ENCODE data around the gene PARP4. TPM values are rescaled to one million over a fixed set of nuclear protein-coding genes. Genes with fewer than 3 reads are reported as not detected.
"Not testable (repeated sequence)": the region's sequence is repeated elsewhere in the genome, so short reads cannot be mapped to it uniquely, and the experiment has no call there.

PARP4 gene
- total RNA-seq, 1 donor from 2014 or later: 54.8 TPM

DNA sequence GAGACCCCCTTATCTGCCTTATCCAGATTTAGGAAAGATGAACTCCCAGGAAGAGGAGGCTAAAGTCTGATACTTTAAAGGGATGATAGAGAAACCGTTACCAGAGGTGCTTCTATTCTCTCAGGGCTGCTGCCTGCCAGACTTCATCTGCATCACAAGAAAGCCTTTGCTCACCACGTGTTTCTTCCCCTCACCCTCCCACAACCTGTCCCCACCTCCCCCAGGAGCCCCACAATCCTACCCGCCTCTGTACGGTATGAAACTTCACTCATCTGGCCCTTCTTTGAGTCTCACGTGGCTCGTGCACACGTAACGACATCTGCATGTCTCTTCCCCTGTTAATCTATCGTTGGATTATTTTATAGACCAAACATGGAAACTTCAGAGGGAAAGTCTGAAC is 67.7 kb downstream of the PARP4 start:
- not testable (repeated sequence) for DNase-seq

DNA sequence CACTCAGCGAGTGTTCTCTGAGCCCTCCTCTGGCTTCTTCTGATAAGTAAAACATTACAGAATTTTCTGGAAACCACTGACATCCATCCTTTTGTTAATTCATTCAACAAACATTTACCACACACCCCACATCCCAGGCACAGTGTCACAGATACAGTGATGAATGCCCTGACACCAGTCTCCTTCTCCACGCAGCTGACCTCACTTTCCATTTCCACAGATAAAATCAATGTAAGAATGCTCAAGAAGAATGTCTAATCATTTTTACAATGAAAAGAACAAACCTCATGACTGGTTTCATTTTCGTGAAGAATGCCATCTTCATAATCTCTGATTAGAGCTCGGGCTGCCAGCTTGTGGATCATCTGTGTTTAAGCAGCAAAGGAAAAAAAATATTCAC is 69.2 kb downstream of the PARP4 start:
- no peak for DNase-seq

DNA sequence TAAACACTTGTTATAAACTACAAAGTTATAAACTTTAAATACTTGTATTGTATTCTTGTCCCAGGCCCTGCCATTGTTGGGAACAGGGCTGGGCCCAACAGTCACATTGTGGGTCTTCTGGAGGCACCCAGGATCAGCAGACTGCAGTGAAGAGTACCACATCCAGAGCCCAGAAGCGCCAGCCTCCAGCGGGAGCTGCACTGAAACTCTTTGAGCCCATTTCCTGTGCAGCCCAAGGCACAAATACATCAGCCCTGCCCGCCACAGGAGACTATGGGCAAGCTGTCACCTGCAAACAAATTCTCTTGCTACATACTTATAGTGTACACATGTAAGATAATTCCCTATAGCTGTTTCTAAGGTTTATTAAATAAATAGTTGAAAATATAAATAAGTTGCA is 86.5 kb downstream of the PARP4 start:
- not testable (repeated sequence) for DNase-seq

DNA sequence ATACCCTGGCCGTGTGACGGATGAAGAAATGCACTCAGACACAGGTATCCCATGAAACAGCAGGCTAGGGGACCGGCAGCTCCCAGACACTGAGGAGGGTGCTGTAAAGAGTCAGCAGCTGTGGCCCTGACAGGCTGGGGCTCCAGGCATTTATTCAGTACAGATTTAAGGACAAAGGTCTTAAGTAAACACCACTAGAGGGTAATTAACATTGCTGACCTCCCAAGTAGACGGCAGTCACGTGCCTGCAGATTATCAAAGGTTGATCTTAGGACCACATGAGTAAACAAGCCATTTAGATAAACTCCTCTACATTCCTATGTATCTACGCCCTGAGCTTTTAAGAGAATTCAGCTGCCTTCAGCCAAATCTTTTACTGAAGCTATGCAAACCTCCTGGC is 92.9 kb downstream of the PARP4 start:
- DNase-seq: not testable (repeated sequence)

DNA sequence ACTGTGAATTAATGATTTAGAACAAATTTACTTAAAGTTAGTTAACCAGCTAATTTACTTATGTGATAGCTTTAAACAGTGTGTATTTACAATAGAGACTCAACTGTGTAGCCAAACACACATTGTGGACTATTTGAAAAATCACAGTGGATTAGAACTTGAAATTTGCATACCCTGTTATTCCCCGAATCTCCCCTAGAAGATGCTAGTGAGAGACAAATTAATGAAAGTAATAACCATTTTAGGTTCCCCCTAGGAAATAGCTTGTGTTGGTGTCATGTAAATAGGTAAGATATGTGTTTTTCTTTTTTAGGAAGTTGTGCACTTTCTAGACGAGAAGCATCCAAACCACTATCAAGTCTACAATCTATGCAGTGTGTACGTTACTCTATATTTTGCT is 104.7 kb downstream of the PARP4 start:
- DNase-seq: no peak

DNA sequence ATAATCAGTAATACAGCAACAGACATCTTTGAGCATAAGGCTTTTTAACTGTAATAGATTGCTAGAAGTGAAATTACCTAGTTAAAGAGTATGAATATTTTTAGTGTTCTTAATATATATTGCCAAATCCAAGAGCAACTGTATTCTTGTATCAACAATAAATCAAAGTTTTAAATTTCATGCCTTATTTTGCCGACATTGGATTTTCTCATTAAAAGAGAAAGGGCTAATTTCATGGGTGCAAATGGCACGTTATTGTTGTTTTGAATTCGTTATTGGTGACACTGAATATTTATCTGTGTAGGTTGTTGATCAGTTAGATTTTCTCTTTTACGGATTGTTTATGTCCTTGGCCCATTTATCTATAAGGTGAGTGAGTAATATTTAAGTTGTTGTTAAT is 106.1 kb downstream of the PARP4 start:
- no peak for DNase-seq

DNA sequence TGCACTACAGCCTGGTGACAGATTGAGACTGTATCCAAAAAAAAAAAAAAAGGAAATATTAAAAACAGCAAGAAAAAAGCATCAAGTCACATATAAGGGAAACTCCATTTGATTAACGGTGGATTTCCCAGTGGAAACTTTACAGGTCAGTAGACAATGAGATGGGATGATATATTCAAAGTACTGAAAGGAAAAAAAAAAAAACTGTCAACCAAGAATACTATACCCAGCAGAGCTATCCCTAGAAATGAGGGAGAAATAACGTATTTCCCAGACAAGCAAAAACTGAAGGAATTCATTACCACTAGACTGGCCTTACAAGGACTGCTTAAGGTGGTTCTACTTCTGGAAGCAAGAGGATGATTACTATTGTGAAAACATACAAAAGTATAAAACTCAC is 115.8 kb downstream of the PARP4 start:
- no peak for DNase-seq

DNA sequence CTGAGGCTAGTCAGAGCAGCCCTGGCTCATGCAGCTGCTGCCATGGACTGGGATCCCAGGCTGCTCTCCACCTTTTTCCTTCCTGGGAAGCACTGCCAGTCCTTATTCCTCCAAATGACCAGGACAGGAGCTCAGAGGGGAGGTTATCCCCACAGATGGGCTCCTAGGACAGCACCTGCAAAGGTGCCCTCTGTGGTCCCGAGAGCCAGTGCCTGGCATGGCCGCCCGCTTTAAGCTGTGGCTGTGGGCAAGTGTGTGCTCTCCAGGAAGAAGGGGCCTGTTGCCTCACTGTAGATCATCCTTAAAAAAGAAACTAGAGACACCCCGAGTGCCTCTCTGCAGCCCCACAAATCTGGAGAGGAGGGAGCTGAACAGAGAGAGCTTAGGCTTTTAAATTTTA is 119.6 kb downstream of the PARP4 start:
- no peak for DNase-seq

DNA sequence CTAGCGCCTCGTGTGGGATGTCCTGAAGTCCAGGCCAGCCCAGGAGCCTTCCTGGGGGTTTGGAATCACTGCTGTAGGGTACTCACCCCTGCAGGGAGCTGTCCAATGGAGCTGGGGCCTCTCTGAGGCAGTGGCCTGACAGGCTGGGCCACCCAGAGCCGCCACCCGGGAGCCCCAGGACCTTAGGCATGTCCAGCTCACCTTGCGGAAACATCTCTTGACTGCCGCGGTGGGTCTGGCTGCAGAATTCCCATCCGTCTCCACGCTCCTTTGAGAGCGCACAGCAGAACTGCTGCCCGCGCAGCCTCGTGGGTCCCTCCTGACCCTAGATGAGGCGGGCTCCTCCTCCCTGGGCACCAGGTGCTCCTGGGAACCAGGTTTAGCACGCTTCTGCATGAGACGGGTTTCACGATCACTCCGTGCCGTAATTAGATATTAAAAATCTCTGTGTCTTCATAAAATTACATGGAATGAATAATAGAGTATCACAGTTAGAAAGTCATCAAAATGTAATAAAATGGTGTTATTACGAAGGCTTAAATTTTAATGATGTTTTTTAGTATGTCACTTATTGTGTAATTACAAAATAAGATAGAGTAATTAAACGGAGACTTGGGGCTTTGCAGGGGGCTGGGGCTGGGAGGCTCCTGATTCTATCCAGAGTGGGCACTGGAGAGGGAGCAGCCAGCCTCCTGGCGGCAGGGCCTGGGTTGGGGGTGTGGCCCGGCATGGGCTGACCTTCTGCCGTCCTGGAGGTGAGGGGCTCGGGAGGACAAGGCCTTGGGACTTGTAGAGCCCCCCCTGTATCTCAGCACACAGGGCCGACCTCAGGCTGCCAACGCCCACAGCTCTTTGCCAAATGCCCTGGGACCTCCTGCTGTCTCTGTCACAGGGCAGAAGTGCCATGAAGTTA is 120.6 kb downstream of the PARP4 start:
- DNase-seq: not testable (repeated sequence)

DNA sequence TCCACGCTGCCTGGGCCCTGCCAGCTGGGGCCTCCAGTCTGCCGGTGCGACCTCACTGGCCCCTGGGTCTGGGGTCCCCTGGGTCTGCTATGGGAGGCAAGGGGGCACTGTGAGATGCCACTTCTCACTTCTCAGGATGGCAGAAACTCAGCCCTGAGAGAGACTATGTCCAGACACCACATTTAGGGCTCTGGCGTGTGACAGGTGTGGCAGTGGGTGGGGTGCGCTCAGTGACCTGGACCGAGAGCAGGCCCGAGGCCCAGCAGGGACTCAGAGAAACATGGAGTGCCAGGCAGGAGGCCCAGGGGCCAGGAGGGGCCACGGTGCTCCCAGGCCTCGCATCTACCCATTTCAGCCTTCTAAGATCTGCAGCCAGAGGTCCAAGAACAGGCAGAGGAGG is 121.8 kb downstream of the PARP4 start:
- DNase-seq: not testable (repeated sequence)

DNA sequence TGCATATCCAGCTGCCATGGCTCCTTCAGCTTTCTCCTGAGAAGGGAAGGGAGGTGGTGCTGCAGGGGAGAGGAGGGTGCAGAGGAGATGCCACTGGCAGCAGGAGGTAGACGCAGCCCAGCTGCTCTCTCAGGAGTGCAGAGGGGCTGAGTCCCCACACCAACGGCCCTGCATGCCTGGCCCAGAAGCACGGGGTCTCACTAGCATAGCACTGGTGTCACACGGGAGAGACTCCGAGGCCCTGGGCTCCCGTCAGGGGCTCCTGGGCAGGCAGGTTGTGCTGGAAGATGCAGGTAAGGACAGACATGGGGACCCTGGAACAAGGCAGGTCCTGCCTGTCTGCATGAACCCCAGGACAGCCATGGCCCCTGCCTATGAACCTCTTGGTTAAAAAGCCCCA is 123.1 kb downstream of the PARP4 start:
- DNase-seq: no peak

DNA sequence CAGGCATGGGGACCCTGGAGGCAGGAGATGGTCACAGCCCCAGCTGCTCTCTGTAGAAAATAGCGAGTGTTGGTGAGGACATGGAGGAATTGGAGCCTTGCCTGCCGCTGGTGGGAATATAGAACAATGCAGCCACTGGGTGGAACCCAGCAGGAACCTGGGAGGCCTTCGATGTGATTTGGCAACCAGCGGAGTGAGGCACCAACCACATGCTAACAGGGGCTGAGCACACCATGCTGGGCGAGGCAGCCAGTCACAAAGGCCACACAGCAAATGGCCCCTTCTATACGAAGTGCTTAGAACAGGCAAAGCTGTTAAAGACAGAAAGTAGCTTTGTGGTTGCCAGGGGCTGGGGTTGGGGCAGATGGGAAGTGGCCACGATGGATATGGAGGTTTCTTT is 123.8 kb downstream of the PARP4 start:
- not testable (repeated sequence) for DNase-seq

DNA sequence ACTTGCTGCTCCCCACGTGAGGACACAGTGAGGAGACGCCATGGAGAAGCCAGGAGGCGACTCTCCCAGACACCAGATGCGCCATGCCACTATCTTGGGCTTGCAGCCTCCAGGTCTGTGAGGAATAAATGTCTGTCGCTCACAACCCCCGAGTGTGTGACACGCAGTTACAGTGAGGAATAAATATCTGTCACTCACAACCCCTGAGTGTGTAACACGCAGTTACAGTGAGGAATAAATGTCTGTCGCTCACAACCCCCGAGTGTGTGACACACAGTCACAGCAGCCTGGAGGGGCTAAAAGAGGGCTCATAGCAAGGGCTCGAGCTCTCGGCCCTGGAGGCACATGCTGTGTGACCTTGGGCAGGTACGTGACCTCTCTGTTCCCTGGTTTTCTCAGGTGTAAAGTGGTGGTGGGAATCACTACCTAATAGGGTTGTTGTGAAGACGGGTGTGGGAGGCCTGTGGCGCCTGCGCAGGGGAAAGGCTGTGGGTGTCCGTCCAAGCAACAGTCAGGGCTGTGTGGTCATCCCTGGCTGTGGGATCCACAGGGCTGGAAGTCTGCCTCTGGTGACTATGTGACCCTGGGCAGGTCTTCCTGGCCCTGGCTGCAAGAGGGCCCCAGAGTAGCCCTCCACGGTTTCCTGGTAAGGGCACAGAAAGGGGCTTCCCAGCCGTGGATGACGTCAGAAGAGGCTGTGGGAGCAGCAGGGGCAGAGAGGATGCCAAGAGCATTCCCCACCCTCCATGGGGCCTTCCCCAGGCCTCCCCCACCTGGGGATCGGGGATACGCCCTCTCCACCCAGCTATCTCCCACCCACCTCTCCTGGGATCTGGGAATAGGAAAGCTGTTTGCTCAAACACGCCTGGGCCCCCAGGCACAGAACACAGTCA is 125.5 kb downstream of the PARP4 start:
- DNase-seq: no peak

DNA sequence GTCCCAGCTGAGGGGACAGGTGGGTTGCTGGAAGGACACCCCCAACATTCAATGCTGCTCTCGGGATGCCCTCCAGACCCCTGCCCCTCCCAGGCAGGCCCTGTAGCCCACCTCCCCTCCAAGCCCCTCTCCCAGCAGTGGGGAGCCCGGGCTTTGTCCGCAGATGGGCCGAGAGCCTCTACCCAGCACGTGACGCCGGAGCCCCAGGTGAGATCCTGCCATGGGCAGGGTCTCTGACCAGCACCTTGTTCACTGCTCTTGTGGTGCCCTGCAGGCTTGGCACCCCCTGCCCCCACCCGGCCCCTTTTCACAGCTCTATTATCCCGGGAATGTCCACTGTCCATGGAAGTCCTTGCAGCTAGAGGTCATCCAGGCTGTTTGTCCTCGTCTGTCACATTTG is 126.7 kb downstream of the PARP4 start:
- DNase-seq: no peak

DNA sequence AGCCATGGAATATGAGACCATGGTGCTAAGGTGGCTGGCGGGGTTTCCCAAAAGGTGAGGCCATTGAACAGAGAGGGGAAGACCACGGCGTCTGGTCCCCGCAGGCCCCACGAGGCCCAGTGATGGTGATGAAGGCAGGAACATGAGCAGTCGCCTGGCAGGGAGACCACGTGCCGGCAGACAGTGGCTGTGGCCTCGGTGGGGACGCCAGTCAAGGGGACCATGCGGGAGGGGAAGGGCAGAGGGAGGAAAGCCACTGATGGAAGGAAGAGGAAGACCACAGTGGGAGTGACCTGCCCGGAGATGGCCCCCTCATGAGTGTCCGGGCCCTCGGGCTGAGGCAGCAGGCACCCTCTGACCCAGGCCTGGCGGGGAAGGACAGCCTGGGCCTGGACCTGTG is 127.6 kb downstream of the PARP4 start:
- DNase-seq: not testable (repeated sequence)

DNA sequence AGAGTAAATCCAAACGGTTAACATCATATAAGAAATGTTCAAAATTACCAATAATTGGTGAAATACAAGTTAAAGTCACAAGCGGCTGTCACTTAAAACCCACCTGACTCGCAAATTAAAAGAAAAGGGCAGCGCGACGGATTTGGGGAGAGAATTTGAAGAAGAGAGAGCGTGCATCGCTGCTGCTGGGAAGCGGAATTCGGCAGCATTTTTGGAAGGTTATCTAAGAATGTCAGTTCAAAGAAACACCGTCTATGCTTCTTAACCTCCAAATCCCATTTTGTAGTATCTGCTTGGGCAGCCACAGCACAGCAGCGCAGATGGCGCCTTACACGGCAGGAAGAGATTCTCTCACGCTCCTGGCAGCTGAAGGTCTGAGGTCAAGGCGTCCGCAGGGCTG is 128.5 kb downstream of the PARP4 start:
- not testable (repeated sequence) for DNase-seq

DNA sequence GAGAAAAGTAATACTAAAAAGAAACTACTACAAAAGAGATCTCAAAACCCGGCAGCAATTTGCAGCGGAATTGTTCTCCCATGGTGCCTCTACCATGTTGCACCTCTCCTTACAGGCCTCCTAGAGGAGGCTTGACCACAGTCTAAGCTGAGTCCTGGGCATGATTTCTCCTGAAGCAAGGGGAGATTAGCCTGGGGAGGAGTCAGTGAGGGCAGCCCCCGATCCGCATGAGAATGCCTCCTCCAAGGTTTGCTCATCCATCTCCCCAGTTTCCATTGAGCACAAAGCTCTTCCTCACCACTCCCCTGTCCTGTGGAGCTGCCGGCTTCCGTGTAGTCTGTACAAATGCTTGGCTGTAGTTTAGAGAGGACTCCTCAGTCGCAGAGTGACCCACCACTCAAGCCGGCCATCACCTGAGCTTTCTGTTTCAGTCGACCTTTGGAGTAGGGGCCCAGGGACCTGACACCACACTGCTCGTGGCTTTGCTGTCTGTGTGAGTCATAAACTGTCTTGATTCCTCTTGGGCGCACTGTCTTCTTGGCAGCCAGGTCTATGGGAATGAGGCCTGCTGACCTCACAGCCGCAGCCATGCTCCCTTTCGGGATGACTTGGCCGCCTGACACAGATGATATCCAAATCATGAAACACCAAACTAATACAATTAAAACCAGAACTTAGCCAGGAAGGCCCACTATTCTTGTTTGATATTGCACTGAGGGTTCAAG is 130.9 kb downstream of the PARP4 start:
- DNase-seq: no peak

DNA sequence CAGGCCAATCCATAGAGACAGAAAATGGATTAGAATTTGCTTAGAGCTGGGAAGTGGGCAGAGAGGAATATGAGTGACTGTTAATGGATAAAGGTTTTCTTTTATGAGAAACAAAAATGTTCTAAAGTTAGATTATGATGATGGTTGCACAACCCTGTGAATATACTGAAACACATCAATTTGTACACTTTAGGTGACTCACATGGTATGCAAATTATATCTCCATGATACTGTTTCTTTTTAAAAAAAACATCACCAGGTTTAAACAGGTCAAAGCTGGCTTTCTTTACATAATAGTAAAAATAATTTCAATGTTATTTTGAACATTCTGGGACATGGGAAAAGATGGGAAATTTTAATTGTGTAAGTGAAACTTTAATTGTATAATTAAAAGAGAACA is 131.7 kb downstream of the PARP4 start:
- not testable (repeated sequence) for DNase-seq

DNA sequence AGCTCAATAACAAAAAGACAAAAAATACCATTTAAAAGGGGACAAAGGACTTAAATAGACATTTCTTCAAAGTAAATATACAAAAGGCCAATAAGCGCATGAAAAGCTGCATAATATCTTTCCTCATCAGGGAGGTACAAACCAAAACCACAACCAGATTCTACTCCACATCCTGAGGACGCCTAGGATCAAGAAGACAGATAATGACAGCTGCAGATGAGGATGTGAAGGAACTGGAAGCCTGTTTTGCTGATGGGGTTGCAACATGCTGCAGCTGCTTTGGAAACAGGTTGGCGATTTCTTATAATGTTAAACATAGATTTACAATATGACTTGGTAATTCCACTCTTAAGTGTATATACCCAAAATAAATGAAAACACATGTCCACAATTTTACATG is 132.4 kb downstream of the PARP4 start:
- not testable (repeated sequence) for DNase-seq

DNA sequence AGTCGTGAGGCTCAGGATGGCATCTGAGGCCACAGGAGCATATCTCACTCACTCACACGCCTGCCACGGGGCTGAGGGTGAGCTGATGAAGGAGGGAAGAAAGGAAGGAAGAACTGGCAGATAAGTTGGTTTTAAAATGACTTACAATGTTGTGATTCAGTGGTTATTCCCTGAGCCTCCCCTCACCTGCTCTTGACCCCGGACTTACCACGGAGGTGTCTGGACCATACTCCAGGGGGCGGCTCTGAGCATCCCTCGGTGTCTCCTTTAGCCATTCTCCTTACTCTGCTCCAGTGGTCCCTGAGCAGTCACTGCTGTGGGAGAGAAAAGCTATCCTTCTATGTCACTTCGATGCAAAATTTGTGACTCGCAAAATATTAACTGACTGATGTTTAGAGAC is 141.3 kb downstream of the PARP4 start:
- DNase-seq: not testable (repeated sequence)

Data from dermis blood vessel endothelial cell (primary cell).